Suprapubic skin (tissue), 4 donors: ENCODE data around the gene MXD3. TPM values are rescaled to one million over a fixed set of nuclear protein-coding genes. Genes with fewer than 3 reads are reported as not detected.

Experiments used
- DNase-seq, 2 donors: peaks; one replicate each; pipeline ENCODE4 v3.0.0-alpha.2; 2019; ENCODE audit warnings: low spot score in 2 of 2
- H3K27ac ChIP-seq: fragments of 200-600 bp; sonication (generic); one replicate; pipeline ENCODE4 v1.5.1; 2019
- H3K27me3 ChIP-seq: fragments of 200-600 bp; sonication (generic); one replicate; pipeline ENCODE4 v1.5.1; 2019
- H3K36me3 ChIP-seq: fragments of 200-600 bp; sonication (generic); one replicate; pipeline ENCODE4 v1.5.1; 2019
- H3K4me1 ChIP-seq: fragments of 200-600 bp; sonication (generic); one replicate; pipeline ENCODE4 v1.5.1; 2019
- H3K4me3 ChIP-seq: fragments of 200-600 bp; sonication (generic); one replicate; pipeline ENCODE4 v1.5.1; 2019; ENCODE audit warnings: mild to moderate bottlenecking
- H3K9me3 ChIP-seq: fragments of 200-600 bp; sonication (generic); one replicate; pipeline ENCODE4 v1.5.1; 2019
- EP300 ChIP-seq: sonication (generic); formaldehyde crosslinking; IDR thresholded peaks from one replicate; pipeline ENCODE4 v1.6.1; 2017; ENCODE audit warnings: antibody characterized with exemption
- POLR2A ChIP-seq, 2 donors: fragments of 450-650 bp; IDR thresholded peaks; one replicate each; pipeline ENCODE4 v1.6.1; 2017; ENCODE audit warnings: antibody characterized with exemption in 2 of 2, mild to moderate bottlenecking in 2 of 2, moderate library complexity in 2 of 2
- POLR2AphosphoS5 ChIP-seq, 3 donors: sonication (generic); formaldehyde crosslinking; IDR thresholded peaks; one replicate each; pipeline ENCODE4 v1.6.1; 2017; ENCODE audit warnings: antibody characterized with exemption in 3 of 3
- WGBS: methylation state at CpG from one replicate; pipeline ENCODE4 v1.1.5; 2018; 5-methylcytosine and 5-hydroxymethylcytosine counted together
- total RNA-seq, 4 donors: library from RNA; depleted of rRNA; stranded (reverse); fragments of >200 nt; gene quantifications; one replicate each; pipeline ENCODE4 v1.1.0, GENCODE V29; 2016
- TF ChIP-seq, protein P1 (sequence below), 2 donors: fragments of 200-600 bp in 1 of 2; fragments of 450-650 bp in 1 of 2; sonication (generic) in 1 of 2; IDR thresholded peaks; one replicate each; pipeline ENCODE4 v1.5.1; 2016 to 2019; ENCODE audit warnings: antibody characterized with exemption in 2 of 2, mild to moderate bottlenecking in 1 of 2, moderate library complexity in 1 of 2

MXD3 gene
- total RNA-seq, 4 donors from 2014 or later: 8.7 to 30.3 (median 11.7) TPM

GRCh38 chr5:177339107-177339638 lies 27.5 kb upstream of the MXD3 start:
- H3K4me1 ChIP-seq: no peaks in the 10 kb centered on the region
- H3K27ac ChIP-seq: no peak overlapping the region
- DNase-seq: no peak
- TF ChIP-seq, protein P1, sequence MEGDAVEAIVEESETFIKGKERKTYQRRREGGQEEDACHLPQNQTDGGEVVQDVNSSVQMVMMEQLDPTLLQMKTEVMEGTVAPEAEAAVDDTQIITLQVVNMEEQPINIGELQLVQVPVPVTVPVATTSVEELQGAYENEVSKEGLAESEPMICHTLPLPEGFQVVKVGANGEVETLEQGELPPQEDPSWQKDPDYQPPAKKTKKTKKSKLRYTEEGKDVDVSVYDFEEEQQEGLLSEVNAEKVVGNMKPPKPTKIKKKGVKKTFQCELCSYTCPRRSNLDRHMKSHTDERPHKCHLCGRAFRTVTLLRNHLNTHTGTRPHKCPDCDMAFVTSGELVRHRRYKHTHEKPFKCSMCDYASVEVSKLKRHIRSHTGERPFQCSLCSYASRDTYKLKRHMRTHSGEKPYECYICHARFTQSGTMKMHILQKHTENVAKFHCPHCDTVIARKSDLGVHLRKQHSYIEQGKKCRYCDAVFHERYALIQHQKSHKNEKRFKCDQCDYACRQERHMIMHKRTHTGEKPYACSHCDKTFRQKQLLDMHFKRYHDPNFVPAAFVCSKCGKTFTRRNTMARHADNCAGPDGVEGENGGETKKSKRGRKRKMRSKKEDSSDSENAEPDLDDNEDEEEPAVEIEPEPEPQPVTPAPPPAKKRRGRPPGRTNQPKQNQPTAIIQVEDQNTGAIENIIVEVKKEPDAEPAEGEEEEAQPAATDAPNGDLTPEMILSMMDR (IDR thresholded peaks at IDR 0.05): no peak
- TF ChIP-seq EP300 (no peak), POLR2AphosphoS5 (IDR thresholded peaks at IDR 0.05) (no peak), POLR2A (IDR thresholded peaks at IDR 0.05) (no peak)
- no peaks in the 10 kb centered on the region for H3K9me3 ChIP-seq
- H3K36me3 ChIP-seq: peaks cover 82% of the 10 kb centered on the region
- no peaks in the 10 kb centered on the region for H3K27me3 ChIP-seq
- 79% methylated on average over 9 of the region's 11 CpGs for WGBS
- no peak overlapping the region for H3K4me3 ChIP-seq

DNA sequence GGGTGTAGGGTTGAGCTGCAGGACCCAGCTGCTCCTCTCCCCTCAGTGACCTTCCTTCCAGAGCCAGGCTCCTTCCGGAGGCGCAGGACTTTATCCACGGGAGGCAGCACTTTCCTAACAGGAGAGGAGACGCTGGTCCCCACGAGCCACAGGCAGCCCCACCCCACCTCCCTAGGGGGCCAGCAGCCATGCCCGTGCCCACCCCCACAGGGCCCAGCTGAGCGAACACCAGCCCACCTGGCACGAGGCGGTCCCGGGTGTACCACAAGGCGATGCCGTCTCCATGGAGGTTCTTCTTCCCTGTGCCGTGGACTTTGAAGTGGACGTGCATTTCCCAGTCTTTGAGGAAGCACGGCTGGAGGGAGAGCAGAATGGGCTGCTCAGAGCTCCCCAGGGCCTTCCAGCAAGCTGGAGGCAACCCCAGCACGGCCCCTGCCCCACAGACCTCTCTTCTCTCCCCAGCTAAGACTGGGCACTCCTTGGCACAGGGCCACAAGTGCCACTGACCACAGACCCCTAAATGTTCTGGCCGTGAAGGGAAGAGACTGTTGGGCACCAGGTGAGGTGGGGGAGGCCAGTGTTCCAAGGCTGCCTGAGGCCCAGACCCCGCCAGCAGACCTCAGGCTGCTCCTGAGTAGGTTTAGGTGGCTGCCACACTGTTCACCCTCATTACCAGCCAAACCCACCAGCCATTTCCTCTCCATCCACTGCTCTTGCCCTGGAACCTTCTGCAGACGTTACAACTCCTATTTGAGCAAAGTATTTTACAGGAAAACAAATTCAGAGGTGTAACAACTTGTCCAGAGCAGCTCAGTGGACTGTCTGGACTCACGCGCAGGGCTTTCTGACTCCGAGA lies 26.8 kb upstream of the MXD3 start:
- peaks cover 84% of the 10 kb centered on the region for H3K36me3 ChIP-seq
- DNase-seq: no peak
- no peak overlapping the region for H3K27ac ChIP-seq
- no peak overlapping the region for H3K4me3 ChIP-seq
- H3K27me3 ChIP-seq: no peaks in the 10 kb centered on the region
- 88% methylated on average over 15 of the region's 22 CpGs for WGBS
- H3K9me3 ChIP-seq: no peaks in the 10 kb centered on the region
- H3K4me1 ChIP-seq: no peaks in the 10 kb centered on the region
- TF ChIP-seq EP300 (no peak), POLR2AphosphoS5 (IDR thresholded peaks at IDR 0.05) (no peak), POLR2A (IDR thresholded peaks at IDR 0.05) (no peak)
- TF ChIP-seq, protein P1 (IDR thresholded peaks at IDR 0.05): no peak

DNA sequence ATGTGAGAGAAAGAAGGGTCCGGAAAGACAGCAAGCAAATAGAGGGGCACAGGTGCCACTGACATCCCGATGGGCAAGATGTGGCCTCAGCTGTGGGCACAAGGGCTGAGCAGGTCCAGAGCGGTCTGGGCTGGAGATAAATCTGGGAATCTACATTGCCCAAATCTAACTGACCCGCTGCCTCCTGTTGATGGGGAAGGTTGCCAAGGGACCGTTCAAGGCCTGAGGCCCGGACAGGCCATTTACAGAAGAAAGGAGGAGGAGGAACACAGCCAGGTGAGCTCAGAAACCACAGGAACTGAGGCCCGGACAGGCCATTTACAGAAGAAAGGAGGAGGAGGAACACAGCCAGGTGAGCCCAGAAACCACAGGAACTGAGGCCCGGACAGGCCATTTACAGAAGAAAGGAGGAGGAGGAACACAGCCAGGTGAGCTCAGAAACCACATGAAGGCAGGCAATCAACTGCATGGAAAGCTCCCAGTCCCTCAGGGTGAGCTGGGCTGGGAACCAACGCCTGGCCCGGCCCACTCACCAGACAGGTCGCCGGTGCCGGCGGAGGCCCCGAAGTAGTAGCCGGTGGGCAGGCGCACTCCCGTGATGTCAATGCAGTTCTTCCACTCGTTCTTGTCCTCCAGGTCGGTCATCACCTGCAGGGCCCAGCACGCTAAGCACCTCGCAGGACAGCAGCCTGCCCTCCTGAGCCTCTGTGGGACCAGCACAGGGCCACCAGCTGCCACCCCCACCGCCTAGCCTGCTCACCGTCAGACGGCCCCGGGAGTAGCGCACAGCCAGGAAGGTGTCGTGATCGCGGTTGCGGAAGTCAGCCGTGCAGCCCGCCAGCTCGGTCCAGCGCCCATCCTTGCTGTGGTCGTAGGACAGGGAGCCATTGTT lies 25.2 kb upstream of the MXD3 start:
- Histone ChIP-seq H3K36me3 (peaks cover 89% of the 10 kb centered on the region), H3K27ac (no peak overlapping the region), H3K4me3 (no peak overlapping the region), H3K9me3 (no peaks in the 10 kb centered on the region), H3K27me3 (no peaks in the 10 kb centered on the region), H3K4me1 (no peaks in the 10 kb centered on the region)
- no peak for DNase-seq
- TF ChIP-seq EP300 (no peak), POLR2AphosphoS5 (IDR thresholded peaks at IDR 0.05) (no peak), POLR2A (IDR thresholded peaks at IDR 0.05) (no peak)
- TF ChIP-seq, protein P1 (IDR thresholded peaks at IDR 0.05): no peak
- 90% methylated on average over 36 of the region's 36 CpGs for WGBS

GRCh38 chr5:177336112-177336511 lies 24.4 kb upstream of the MXD3 start:
- Histone ChIP-seq H3K36me3 (peaks cover 90% of the 10 kb centered on the region), H3K4me3 (no peak overlapping the region), H3K9me3 (no peaks in the 10 kb centered on the region), H3K27me3 (no peaks in the 10 kb centered on the region), H3K4me1 (no peaks in the 10 kb centered on the region), H3K27ac (no peak overlapping the region)
- no peak for TF ChIP-seq POLR2AphosphoS5 (IDR thresholded peaks at IDR 0.05)
- no peak for TF ChIP-seq POLR2A (IDR thresholded peaks at IDR 0.05)
- TF ChIP-seq, protein P1 (IDR thresholded peaks at IDR 0.05): no peak
- no peak for TF ChIP-seq EP300
- WGBS: 74% methylated on average over 12 of the region's 12 CpGs
- DNase-seq: no peak
